CD8-positive, alpha-beta memory T cell (primary cell): ENCODE measurements around the gene NXNL2. TPM values are rescaled to one million over a fixed set of nuclear protein-coding genes. Genes with fewer than 3 reads are reported as not detected.
A peak's percentile ranks its signal among the peaks of the same experiment; 100 is the strongest.

ENCODE experiments used
- CTCF ChIA-PET: fragments of 350-600 bp; sonication (Branson Sonifier 250); formaldehyde crosslinking; loops from one replicate; lab custom pipeline; 2021; ENCODE audit warnings: antibody characterized with exemption; lab: Charles Lee
- POLR2A ChIA-PET: fragments of 350-600 bp; sonication (Branson Sonifier 250); formaldehyde crosslinking; loops from one replicate; lab custom pipeline; 2021; ENCODE audit warnings: antibody characterized with exemption; lab: Charles Lee
- DNase-seq, 5 donors: peaks; one replicate each; pipeline versions ENCODE4 v3.0.0 to v3.0.0-alpha.2; 2020 to 2022; ENCODE audit warnings: mixed read lengths in 1 of 5
- H3K27ac ChIP-seq: one replicate; pipeline ENCODE4 v1.7.0; 2013; ENCODE audit warnings: low read depth, mild to moderate bottlenecking, low read length, moderate library complexity
- H3K27me3 ChIP-seq: 2 replicates; pipeline ENCODE4 v1.7.0; 2013; ENCODE audit warnings: low read length, mild to moderate bottlenecking; ENCODE audit not compliant: insufficient read depth, poor library complexity, severe bottlenecking
- H3K36me3 ChIP-seq: 2 replicates; pipeline ENCODE4 v1.7.0; 2013; ENCODE audit warnings: mild to moderate bottlenecking, low read length, moderate library complexity; ENCODE audit not compliant: insufficient read depth
- H3K4me1 ChIP-seq: 2 replicates; pipeline ENCODE4 v1.7.0; 2013; ENCODE audit warnings: mild to moderate bottlenecking, low read length, moderate library complexity; ENCODE audit not compliant: insufficient read depth
- H3K4me3 ChIP-seq: 2 replicates; pipeline ENCODE4 v1.7.0; 2013; ENCODE audit warnings: mild to moderate bottlenecking, low read length
- H3K9me3 ChIP-seq: 2 replicates; pipeline ENCODE4 v1.7.0; 2013; ENCODE audit warnings: mild to moderate bottlenecking, low read length
- H3K27ac Mint-ChIP-seq, 8 donors: one replicate each; pipeline ENCODE4 v1.8.0; 2020 to 2021; ENCODE audit warnings: mixed read lengths in 8 of 8, mild to moderate bottlenecking in 6 of 8, inconsistent platforms in 3 of 8, moderate library complexity in 3 of 8
- H3K27me3 Mint-ChIP-seq, 2 donors: one replicate each; pipeline ENCODE4 v1.8.0; 2020 to 2021; ENCODE audit warnings: mixed read lengths in 2 of 2, mild to moderate bottlenecking in 1 of 2, moderate library complexity in 1 of 2
- H3K36me3 Mint-ChIP-seq, 3 donors: one replicate each; pipeline ENCODE4 v1.8.0; 2020 to 2021; ENCODE audit warnings: mixed read lengths in 3 of 3, inconsistent platforms in 1 of 3, mild to moderate bottlenecking in 1 of 3
- H3K4me1 Mint-ChIP-seq, 3 donors: one replicate each; pipeline ENCODE4 v1.8.0; 2020 to 2021; ENCODE audit warnings: mixed read lengths in 3 of 3, inconsistent platforms in 1 of 3, mild to moderate bottlenecking in 1 of 3
- H3K4me3 Mint-ChIP-seq, 7 donors: one replicate each; pipeline ENCODE4 v1.8.0; 2020 to 2021; ENCODE audit warnings: mixed read lengths in 7 of 7, mild to moderate bottlenecking in 6 of 7, moderate library complexity in 4 of 7, inconsistent platforms in 2 of 7
- H3K9me3 Mint-ChIP-seq, 5 donors: one replicate each; pipeline ENCODE4 v1.8.0; 2020 to 2022; ENCODE audit warnings: mixed read lengths in 5 of 5, mild to moderate bottlenecking in 3 of 5, moderate library complexity in 2 of 5, inconsistent platforms in 1 of 5
- polyA plus RNA-seq: library from polyadenylated mRNA; unstranded; fragments of 300-500 nt; fragmentation: Illumina TruSeq; gene quantifications from one replicate; pipeline ENCODE4 v1.2.3, GENCODE V29; 2021
- total RNA-seq, 2 experiments: library from RNA; stranded (reverse); gene quantifications; one replicate each; pipeline ENCODE4 v1.2.3, GENCODE V29; 2021

Gene NXNL2
- total and polyA plus RNA-seq, 3 experiments from 2014 or later, result not detected

DNA sequence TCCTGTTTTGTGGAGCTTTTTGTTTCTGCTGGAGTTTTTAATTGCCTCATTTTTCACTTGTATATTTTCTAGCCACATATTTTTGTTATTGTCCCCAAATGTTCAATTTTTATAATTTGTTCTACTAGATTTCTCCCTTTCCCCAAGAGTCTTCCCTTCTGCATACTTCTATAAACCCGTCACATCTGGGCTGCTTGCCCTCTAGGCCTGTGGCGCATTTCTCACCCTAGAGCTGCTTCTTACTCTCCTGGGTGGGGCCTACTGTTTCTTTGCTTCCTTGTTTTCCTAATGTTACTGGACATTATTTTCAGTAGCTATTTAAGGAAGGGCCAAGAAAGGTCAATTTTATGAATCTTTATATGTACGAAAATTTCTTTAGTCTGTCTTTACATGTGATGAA, 51.5 kb downstream of the NXNL2 start:
- Mint-ChIP-seq H3K9me3 (no peaks in the 10 kb centered on the region), H3K27ac (no peak overlapping the region), H3K4me1 (peaks cover 0 to 3% (median 0%) of the 10 kb centered on the region in 3 donors), H3K27me3 (peaks cover 6 to 18% of the 10 kb centered on the region in 2 donors), H3K4me3 (no peak overlapping the region), H3K36me3 (no peaks in the 10 kb centered on the region)
- CTCF ChIA-PET, result no interaction called here
- H3K36me3 ChIP-seq, result no peaks in the 10 kb centered on the region
- no peaks in the 10 kb centered on the region for H3K9me3 ChIP-seq
- H3K4me1 ChIP-seq, result no peaks in the 10 kb centered on the region
- no peak overlapping the region for H3K4me3 ChIP-seq
- POLR2A ChIA-PET, result no interaction called here
- H3K27me3 ChIP-seq, result no peaks in the 10 kb centered on the region
- no peak for DNase-seq
- H3K27ac ChIP-seq, result no peak overlapping the region

DNA sequence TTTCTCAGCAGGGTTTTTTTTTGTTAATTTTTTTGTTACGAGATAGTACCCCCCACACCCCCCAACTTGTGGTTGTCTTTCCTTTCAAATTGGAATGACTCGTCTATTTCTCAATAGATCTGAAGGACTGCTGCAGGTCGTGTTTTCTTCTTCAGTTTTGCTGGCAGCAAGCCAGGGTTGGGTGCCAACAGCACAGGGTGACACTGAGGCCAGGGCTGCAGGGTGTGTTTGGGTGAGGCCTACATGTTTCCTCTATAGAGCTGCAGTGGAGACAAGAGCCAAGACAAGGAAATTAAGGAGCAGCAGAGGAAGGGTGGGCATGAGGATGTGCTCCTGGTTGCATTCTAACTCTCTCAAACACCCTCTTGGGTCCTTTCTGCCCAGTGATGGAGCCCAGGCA, 52.2 kb downstream of the NXNL2 start:
- Mint-ChIP-seq H3K4me1 (peaks cover 0 to 3% (median 0%) of the 10 kb centered on the region in 3 donors), H3K27me3 (peaks cover 6 to 14% of the 10 kb centered on the region in 2 donors), H3K36me3 (no peaks in the 10 kb centered on the region), H3K9me3 (no peaks in the 10 kb centered on the region), H3K4me3 (no peak overlapping the region), H3K27ac (no peak overlapping the region)
- DNase-seq, result no peak
- ChIA-PET POLR2A (no interaction called here), CTCF (no interaction called here)
- Histone ChIP-seq H3K9me3 (no peaks in the 10 kb centered on the region), H3K4me3 (no peak overlapping the region), H3K4me1 (no peaks in the 10 kb centered on the region), H3K27me3 (no peaks in the 10 kb centered on the region), H3K36me3 (no peaks in the 10 kb centered on the region), H3K27ac (no peak overlapping the region)

DNA sequence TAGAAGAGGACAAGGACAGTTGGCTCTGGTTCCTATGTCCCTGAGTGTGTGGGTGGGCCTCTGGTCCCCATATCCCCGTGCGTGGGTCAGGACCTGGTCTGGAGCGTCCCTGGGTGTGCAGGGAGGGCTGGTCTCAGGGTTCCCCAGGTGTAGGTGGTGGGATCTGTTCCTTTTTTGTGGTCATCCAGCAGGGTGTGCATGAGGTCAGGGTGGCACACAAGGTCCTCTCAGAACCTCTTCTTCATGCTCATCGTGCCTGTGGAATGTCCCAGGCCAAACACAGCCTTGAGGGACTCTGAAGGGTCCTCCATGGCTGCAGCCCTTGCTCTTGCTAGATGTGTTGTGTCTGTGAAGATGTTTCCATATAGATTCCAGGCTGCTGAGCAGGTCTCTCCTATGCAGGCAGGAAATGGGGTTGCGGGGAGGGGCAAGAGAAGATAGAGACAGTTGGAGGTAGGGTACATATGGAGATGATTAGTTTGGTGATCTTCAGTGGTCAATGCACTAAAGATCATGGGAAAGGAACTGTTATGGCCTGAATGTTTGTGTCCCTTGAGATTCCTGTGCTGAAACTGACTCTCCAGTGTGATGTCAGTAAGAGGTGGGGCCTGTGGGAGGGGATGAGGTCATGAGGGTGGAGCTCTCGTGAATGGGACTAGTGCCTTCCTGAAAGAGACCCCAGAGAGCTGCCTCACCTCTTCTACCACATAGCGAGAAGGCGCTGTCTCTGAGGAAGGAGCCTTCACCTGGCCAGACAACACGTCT, 53.1 kb downstream of the NXNL2 start:
- ChIA-PET CTCF (no interaction called here), POLR2A (no interaction called here)
- H3K27me3 ChIP-seq, result no peaks in the 10 kb centered on the region
- no peaks in the 10 kb centered on the region for H3K9me3 ChIP-seq
- H3K36me3 ChIP-seq, result no peaks in the 10 kb centered on the region
- no peak overlapping the region for H3K27ac Mint-ChIP-seq
- no peak overlapping the region for H3K4me3 Mint-ChIP-seq
- H3K27ac ChIP-seq, result no peak overlapping the region
- no peak for DNase-seq
- H3K36me3 Mint-ChIP-seq, result no peaks in the 10 kb centered on the region
- H3K4me1 Mint-ChIP-seq, result peaks cover 0 to 3% (median 0%) of the 10 kb centered on the region in 3 donors
- no peak overlapping the region for H3K4me3 ChIP-seq
- H3K27me3 Mint-ChIP-seq, result peaks cover 11 to 14% of the 10 kb centered on the region in 2 donors
- H3K4me1 ChIP-seq, result no peaks in the 10 kb centered on the region
- H3K9me3 Mint-ChIP-seq, result no peaks in the 10 kb centered on the region

DNA sequence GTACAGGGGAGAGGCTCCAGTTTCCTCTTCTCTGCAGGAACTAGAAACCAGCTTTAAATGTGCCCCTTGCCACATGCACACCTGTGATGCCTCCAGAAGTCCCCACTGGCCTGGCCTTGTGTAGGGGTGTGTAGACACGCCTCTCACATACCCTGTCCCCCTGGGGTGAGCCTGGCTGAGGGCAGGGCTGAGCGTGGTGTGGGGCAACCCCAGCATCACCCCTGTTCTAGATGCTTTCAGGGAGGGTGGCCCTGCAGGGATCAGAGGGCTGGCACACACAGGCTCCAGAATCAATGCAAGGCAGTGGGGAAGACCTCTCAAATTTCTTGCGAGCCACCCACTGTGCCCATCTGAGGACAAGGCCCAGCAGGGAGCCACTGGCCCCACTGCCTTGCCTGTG, 54.7 kb downstream of the NXNL2 start:
- DNase-seq, result no peak
- H3K4me3 Mint-ChIP-seq, result no peak overlapping the region
- H3K27me3 ChIP-seq, result no peaks in the 10 kb centered on the region
- no peaks in the 10 kb centered on the region for H3K4me1 ChIP-seq
- no peaks in the 10 kb centered on the region for H3K36me3 Mint-ChIP-seq
- no peak overlapping the region for H3K4me3 ChIP-seq
- no peaks in the 10 kb centered on the region for H3K9me3 Mint-ChIP-seq
- H3K36me3 ChIP-seq, result no peaks in the 10 kb centered on the region
- no peak overlapping the region for H3K27ac Mint-ChIP-seq
- peaks cover 2 to 7% (median 6%) of the 10 kb centered on the region in 3 donors for H3K4me1 Mint-ChIP-seq
- H3K27ac ChIP-seq, result no peak overlapping the region
- H3K9me3 ChIP-seq, result no peaks in the 10 kb centered on the region
- ChIA-PET CTCF (no interaction called here), POLR2A (no interaction called here)
- H3K27me3 Mint-ChIP-seq, result peaks cover 5 to 7% of the 10 kb centered on the region in 2 donors

DNA sequence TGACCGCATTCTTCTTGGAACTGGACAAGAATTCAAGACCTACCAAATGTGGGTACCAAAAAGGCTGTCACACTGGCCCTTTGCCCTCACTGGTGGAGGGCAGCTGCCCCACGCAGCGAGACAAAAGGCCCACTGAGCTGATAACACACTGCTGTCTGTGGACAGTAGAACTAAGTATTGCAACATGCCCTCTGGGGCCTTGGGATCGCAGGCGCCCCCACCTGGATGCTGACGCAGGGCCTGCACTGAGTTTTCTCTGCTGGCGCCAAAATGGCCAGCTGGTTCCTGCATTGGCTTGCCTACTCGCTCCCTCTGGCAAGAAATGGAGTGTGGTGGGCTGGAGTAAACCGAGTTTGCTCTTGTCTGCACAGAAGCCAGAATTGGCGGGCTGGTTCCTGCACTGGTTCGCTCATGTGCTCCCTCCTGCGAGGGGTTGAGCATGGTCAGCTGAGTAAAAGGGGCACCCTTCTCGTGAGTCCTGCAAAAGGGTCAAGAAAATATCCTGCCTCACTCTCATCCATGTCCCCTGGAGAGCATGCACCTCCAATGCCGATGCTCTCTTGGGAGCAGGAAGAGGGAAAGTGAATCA, 55.7 kb downstream of the NXNL2 start:
- Mint-ChIP-seq H3K27me3 (peaks cover 6 to 9% of the 10 kb centered on the region in 2 donors), H3K27ac (no peak overlapping the region), H3K9me3 (no peaks in the 10 kb centered on the region), H3K4me3 (no peak overlapping the region), H3K36me3 (no peaks in the 10 kb centered on the region), H3K4me1 (peaks cover 2 to 7% (median 6%) of the 10 kb centered on the region in 3 donors)
- Histone ChIP-seq H3K9me3 (no peaks in the 10 kb centered on the region), H3K4me1 (no peaks in the 10 kb centered on the region), H3K27ac (no peak overlapping the region), H3K4me3 (no peak overlapping the region), H3K27me3 (no peaks in the 10 kb centered on the region), H3K36me3 (no peaks in the 10 kb centered on the region)
- ChIA-PET CTCF (no interaction called here), POLR2A (no interaction called here)
- DNase-seq, result no peak

DNA sequence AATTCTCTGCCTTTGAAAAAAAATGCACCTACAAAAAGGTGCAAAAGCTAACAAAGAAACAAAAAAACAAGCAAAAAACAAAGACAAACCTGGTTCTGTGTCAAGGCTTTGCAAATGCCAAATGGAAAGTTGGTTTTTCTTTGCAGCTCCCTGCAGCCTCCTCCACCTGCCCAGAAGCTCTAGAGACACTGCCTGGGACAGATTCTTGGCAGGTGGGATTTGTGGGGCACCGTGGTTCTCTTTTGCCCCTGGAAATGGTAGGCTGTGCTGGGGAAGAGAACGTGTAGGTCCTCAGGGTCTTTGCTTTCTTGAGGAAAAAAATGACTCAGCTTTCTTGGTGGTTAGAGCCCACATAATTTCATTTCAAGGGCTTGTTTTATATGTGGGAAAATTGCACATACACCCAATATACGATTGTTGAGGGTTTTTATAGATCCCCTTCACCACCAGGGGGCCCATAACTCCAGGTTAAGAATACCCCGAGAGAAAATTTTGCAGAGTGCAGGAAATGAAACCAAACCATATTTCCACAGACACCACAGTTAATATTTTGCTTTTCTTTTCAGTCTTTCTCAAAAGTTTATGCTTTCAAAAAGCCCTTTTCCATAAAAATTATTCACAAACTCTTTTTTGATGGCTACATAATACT, 58.7 kb downstream of the NXNL2 start:
- Histone ChIP-seq H3K36me3 (no peaks in the 10 kb centered on the region), H3K4me1 (no peaks in the 10 kb centered on the region), H3K9me3 (no peaks in the 10 kb centered on the region), H3K27ac (no peak overlapping the region), H3K27me3 (no peaks in the 10 kb centered on the region), H3K4me3 (no peak overlapping the region)
- peaks cover 18 to 19% of the 10 kb centered on the region in 2 donors for H3K27me3 Mint-ChIP-seq
- no peak overlapping the region for H3K27ac Mint-ChIP-seq
- CTCF ChIA-PET, result no interaction called here
- H3K36me3 Mint-ChIP-seq, result peaks cover 0 to 2% (median 0%) of the 10 kb centered on the region in 3 donors
- DNase-seq, result peak; percentile 10 to 57 (median 21)
- no peaks in the 10 kb centered on the region for H3K9me3 Mint-ChIP-seq
- H3K4me3 Mint-ChIP-seq, result no peak overlapping the region
- H3K4me1 Mint-ChIP-seq, result peaks cover 2 to 7% (median 6%) of the 10 kb centered on the region in 3 donors
- POLR2A ChIA-PET, result no interaction called here

Other genes starting within 250 kb of the NXNL2 start
- 10 to 100 TPM; 21.9 to 24.1 TPM for gene SPIN1, start 146.7 kb upstream of the NXNL2 start, total RNA-seq
- gene SPIN1, start 146.7 kb upstream of the NXNL2 start, polyA plus RNA-seq, result 22.9 TPM